Measurements from ENCODE around the gene USP1.
A peak's percentile ranks its signal among the peaks of the same experiment; 100 is the strongest.

Gene USP1

DNA sequence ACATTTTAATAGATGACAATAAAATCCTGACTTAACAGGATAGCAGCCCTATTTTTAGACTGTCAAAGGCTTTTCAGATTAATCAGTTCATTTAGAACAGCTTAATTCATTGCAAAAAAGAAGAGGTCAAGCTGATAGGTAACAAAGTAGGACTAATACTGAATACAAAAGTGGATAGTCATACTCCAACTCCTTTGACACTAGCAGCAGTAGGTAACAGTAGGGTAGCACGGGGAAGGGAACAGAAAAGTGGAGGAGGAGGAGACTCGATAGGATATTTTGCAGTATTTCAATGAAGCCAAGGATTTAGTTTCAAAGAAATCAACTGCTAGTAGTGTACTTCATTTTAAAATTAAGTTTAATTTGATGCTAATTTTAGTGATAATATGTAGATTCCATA, 51.1 kb downstream of the USP1 start:
- DNase-seq = no peak

DNA sequence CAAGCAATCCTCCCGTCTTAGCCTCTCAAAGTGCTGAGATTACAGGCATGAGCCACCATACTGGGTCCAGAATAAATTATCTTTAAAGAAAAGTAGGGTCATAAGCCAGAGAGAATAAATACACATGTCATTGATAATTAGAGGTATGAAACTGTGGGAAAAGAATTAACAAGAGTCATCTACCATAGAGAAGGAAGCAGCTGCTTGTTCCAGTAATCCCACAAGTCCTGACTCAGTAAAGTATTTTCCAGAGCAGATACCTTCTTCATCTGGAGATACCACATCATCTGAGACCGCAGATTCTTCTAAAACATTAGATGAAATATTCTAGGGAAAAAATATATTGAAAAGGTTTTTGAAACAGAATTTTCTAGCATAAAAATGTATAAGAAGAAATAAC, 55.7 kb downstream of the USP1 start:
- no peak for DNase-seq

GRCh38 chr1:62493656-62494055, 56.8 kb downstream of the USP1 start:
- DNase-seq = peak; percentile 4

DNA sequence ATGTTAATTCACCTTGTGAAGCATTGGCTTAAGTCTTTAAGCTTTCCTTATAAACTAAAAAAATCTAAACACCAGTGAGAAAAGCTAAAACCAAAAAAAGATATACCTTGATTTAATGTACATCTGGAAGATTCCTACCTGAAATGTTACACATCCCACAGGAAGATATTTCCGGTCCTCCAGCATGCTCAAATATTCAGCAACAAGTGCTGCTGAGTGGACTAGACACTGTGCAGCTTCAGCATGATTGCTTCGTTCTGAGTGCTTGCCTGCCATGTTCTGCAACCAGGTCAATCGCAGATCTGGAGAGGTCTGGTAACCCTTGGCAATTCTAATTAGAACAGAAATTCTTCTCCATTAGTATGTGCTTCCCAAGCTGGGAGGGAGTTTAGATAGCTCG, 57.3 kb downstream of the USP1 start:
- no peak for DNase-seq

DNA sequence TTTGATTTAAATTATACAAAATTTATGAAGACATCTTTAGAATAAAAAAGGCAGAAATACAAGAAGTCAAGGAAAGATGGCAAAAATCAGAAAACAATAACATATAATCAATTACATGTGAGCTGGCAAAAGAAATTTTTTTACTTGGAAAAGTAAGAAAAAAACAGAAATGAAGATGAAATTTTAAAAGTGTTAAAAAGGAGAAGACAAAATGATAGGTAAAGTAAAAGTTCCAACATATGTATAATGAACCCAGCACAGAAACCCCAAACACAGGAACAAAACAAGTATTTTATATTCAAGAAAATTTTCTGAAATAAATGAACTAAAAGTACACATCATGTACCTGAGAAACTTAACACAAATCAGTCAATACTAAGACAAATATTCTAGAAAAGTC, 63.4 kb downstream of the USP1 start:
- DNase-seq = no peak
